Fibroblast of upper back skin (primary cell): ENCODE measurements around the gene WIF1.

Experiments used
- DNase-seq: peaks from one replicate; pipeline ENCODE4 v3.0.0-alpha.2; 2013

The WIF1 gene

DNA sequence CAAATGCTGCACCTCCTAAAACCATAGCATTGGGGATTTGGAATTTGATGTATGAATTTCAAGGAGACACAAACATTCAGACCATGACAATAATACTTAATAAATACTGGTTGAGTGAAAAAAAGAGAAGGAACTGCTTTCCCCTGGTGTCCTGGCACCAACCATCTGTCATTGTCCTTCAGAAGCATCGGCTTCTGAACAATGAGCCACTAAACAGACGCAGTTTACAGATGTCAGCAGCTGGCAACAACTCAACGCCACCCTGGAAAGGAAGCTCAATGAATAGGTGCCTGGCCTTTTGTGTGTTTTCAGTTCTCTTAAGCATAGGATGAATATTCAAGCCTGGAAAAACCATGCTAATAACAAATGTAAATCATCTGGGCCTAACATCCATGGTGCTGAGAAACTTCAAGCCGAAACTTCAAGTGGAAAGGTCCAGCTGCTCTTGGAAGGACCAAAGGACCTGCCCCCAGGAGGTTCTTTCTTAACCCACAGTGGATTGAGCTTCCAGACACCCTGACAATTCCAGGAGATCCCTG lies 101.3 kb downstream of the WIF1 start:
- DNase-seq = no peak

DNA sequence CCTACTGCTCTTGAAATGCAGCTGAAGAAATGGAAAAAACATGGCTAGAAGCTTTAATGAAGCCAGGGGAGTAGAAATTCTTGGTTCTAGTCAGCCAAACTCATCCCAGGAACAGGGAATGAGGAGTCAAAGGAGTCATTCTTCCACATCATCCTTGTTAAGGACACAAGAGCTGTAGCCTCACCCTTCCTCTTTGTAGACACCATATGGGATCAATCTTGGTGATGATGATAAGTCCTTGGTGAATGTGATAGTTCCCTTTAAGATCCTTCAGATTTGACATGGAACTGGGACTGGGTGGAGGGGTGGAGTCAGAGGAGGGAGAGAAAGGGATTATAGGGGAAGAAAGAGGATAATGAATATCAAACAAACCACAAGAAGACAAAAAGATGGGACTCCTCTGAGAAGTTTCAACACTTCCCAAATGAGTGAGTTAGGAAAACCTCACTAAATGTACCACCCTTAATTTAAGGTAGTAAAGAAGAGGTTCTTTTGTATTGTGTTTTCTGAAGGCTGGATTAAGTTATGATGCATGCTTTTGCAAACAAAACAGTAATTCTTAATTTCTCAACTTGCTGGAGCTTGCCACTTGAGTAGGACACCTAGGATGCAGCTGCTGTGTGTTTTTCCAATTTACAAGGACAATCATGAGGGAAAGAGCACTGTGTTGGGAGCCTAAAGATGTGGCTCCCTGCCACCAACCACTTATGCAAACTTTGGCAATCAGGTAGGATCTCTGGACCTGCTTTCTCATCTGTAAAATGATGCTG lies 104.0 kb downstream of the WIF1 start:
- DNase-seq = no peak

DNA sequence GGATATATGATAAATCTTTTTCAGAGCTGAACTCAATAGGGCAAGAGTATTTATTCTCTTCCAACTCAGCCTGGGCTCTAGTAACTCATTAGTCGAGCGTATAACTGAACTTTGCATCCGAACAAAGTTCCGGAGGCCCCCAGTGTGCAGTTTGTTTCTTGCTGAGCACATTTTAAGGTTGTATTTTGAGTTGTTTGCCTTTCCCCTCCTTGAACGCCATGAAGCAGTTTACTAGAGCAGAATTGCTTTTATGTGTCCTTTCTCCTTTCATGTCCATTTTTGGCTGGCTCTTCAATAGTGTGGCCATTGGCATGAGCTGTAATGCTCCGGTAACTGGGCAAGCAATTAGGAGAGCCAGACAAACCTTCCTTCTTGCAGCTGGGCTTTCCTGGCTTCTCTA lies 105.3 kb downstream of the WIF1 start:
- no peak for DNase-seq

DNA sequence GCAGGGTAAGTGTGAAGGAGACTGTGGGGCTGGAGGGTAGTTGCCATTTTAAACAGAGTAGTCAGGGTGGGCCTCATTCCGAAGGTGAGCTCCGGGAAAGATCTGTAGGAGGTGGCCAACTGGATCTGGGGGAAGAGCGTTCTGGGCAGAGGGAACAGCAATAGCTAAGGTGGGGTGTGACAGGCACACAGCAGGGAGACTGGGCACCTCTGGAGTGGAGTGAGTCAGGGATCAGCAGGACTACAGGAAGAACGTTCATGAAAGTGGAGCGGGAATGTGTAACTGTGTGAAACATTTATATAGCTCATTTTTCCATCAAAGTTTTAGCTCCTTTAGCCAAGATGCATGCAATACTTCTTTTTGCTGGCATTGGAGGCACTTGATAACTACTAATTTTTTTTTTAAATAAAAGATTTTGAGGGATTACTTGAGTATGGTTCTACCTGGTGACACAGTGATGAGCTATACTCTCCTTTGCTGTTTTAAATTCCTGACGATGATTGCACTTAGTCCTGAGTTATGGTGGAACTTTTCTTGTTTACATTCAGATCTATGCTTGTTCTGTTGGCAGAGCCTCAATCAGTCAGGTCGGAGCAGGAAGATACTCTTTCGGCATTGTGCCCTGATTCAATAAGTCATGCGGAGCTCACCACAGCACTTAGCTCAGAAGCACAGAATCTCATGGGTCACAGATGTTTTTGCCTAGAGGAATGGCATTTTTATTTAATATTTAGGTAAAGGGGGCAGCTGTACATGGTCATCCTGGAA lies 106.4 kb downstream of the WIF1 start:
- no peak for DNase-seq

GRCh38 chr12:65010437-65010836 lies 110.7 kb downstream of the WIF1 start:
- DNase-seq = no peak

GRCh38 chr12:65005716-65006115 lies 115.4 kb downstream of the WIF1 start:
- DNase-seq = no peak

DNA sequence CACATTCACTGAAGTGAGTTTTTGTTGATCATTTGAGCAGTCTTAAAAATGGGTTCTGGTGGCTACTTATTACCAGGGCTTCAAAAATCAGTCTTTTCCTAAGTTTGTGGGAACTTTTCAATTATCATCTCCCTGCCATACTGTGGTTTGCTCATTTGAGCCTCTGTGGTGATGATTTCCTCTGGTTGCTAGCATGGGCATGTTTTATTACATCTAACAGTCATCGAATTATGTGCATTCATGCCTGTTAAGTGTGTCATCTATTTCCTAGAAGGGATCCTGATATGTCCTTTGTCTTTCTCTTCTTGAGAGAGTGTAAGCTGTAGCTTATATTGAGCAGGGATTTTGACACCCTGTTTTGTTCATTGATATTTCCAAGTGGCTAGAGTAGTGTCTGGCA lies 116.8 kb downstream of the WIF1 start:
- DNase-seq = peak; percentile 11
